Measurements from ENCODE around the gene PIWIL1.

GRCh38 chr12:130356222-130356621, 18.5 kb downstream of the PIWIL1 start:
- TF ChIP-seq POLR2A (IDR thresholded peaks at IDR 0.05) = no peak
- TF ChIP-seq, protein P1, sequence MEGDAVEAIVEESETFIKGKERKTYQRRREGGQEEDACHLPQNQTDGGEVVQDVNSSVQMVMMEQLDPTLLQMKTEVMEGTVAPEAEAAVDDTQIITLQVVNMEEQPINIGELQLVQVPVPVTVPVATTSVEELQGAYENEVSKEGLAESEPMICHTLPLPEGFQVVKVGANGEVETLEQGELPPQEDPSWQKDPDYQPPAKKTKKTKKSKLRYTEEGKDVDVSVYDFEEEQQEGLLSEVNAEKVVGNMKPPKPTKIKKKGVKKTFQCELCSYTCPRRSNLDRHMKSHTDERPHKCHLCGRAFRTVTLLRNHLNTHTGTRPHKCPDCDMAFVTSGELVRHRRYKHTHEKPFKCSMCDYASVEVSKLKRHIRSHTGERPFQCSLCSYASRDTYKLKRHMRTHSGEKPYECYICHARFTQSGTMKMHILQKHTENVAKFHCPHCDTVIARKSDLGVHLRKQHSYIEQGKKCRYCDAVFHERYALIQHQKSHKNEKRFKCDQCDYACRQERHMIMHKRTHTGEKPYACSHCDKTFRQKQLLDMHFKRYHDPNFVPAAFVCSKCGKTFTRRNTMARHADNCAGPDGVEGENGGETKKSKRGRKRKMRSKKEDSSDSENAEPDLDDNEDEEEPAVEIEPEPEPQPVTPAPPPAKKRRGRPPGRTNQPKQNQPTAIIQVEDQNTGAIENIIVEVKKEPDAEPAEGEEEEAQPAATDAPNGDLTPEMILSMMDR (IDR thresholded peaks at IDR 0.05 in 8 of 11, conservative IDR thresholded peaks at IDR 0.05 in 3 of 11) = no peak

Data from spleen (tissue), 7 donors.